HCT116 (cell line): Measurements from ENCODE around the gene STUM. TPM values are rescaled to one million over a fixed set of nuclear protein-coding genes. Genes with fewer than 3 reads are reported as not detected.

Experiments used
- CEBPB ChIP-seq: IDR thresholded peaks from 2 replicates; pipeline ENCODE4 v1.6.1; 2012; ENCODE audit warnings: low read depth
- ELF1 ChIP-seq: IDR thresholded peaks from 2 replicates; pipeline ENCODE4 v1.6.1; 2012; ENCODE audit warnings: low read depth, borderline replicate concordance
- JUND ChIP-seq: IDR thresholded peaks from 2 replicates; pipeline ENCODE4 v1.6.1; 2012
- POLR2AphosphoS5 ChIP-seq: IDR thresholded peaks from 2 replicates; pipeline ENCODE4 v1.6.1; 2011; ENCODE audit warnings: mild to moderate bottlenecking, low read depth, low read length, moderate library complexity
- RAD21 ChIP-seq: IDR thresholded peaks from 2 replicates; pipeline ENCODE4 v1.6.1; 2012; ENCODE audit warnings: low read depth, mild to moderate bottlenecking
- REST ChIP-seq: IDR thresholded peaks from 2 replicates; pipeline ENCODE4 v1.6.1; 2012; ENCODE audit warnings: low read depth
- SIN3A ChIP-seq: IDR thresholded peaks from 2 replicates; pipeline ENCODE4 v1.6.1; 2012; ENCODE audit warnings: low read depth
- TCF7L2 ChIP-seq: IDR thresholded peaks from 2 replicates; pipeline ENCODE4 v1.7.0; 2011; ENCODE audit warnings: borderline replicate concordance, inconsistent platforms; ENCODE audit not compliant: insufficient read depth, insufficient read length; ENCODE audit errors: extremely low read depth
- YY1 ChIP-seq: IDR thresholded peaks from 2 replicates; pipeline ENCODE4 v1.6.1; 2011; ENCODE audit warnings: low read length, low read depth, moderate library complexity, mild to moderate bottlenecking; ENCODE audit not compliant: insufficient replicate concordance; ENCODE audit errors: extremely low read depth
- ZFX ChIP-seq: fragments of 450-650 bp; IDR thresholded peaks from 2 replicates; pipeline ENCODE4 v1.6.1; 2017
- ZNF274 ChIP-seq: fragments of 200-500 bp; sonication (Bioruptor generic); IDR thresholded peaks from 2 replicates; pipeline ENCODE4 v1.6.1; 2014; ENCODE audit warnings: mild to moderate bottlenecking, low read depth, low read length, inconsistent platforms
- total RNA-seq: library from RNA; stranded (reverse); gene quantifications from one replicate; pipeline ENCODE4 v1.2.1, GENCODE V29; 2021; ENCODE audit not compliant: unreplicated experiment

STUM gene
- total RNA-seq, 1 experiment from 2014 or later = not detected

- TF ChIP-seq CEBPB (no peak), ZFX (no peak), TCF7L2 (no peak), SIN3A (no peak), RAD21 (no peak), POLR2AphosphoS5 (no peak), JUND (no peak), YY1 (no peak), ELF1 (no peak), REST (no peak), ZNF274 (no peak)
Observed at GRCh38 chr1:226603022-226603857, 54.7 kb downstream of the STUM start (continued).
